Prostate gland (tissue), 2 donors: Measurements from ENCODE around the gene MOB3C.
"Not testable (repeated sequence)": the region's sequence is repeated elsewhere in the genome, so short reads cannot be mapped to it uniquely, and the experiment has no call there.

Experiments used
- CTCF ChIP-seq, 4 experiments: fragments of 200-600 bp in 2 of 4; fragments of 450-650 bp in 2 of 4; sonication (generic) in 2 of 4; IDR thresholded peaks; 1 replicate in 3 of 4; 2 replicates in 1 of 4; pipeline ENCODE4 v1.5.1; 2016 to 2019; ENCODE audit warnings: antibody characterized with exemption in 4 of 4, mild to moderate bottlenecking in 2 of 4, moderate library complexity in 2 of 4
- POLR2A ChIP-seq: fragments of 450-650 bp; IDR thresholded peaks from one replicate; pipeline ENCODE4 v1.6.1; 2016; ENCODE audit warnings: antibody characterized with exemption, mild to moderate bottlenecking
- POLR2AphosphoS5 ChIP-seq: sonication (generic); formaldehyde crosslinking; IDR thresholded peaks from one replicate; pipeline ENCODE4 v1.6.1; 2017; ENCODE audit warnings: antibody characterized with exemption

GRCh38 chr1:46651152-46651551 is 34.5 kb upstream of the MOB3C start:
- not testable (repeated sequence) for TF ChIP-seq CTCF (IDR thresholded peaks at IDR 0.05); POLR2A; POLR2AphosphoS5
